Measurements from ENCODE around the gene C2CD4A.

Gene C2CD4A

GRCh38 chr15:62066663-62067447 is at the start of gene C2CD4A:
Gene C2CD4A, plus strand, starts transcription at chr15:62066977. Its CDS starts 637 bp downstream, at chr15:62067614.
- peak; percentile 33 for TF ChIP-seq CTCF (conservative IDR thresholded peaks at IDR 0.05; ENCODE audit: low read depth, low read length)
- DNase-seq (ENCODE audit: low read depth): peak; percentile 68
- peak within 1 kb of the TSS; percentile 43 for H3K4me3 ChIP-seq (ENCODE audit: low read length)

GRCh38 chr15:62020576-62021160 is 46.1 kb upstream of the C2CD4A start:
- no peak overlapping the region for H3K4me3 ChIP-seq (ENCODE audit: low read length)
- DNase-seq (ENCODE audit: low read depth): no peak
- TF ChIP-seq CTCF (conservative IDR thresholded peaks at IDR 0.05; ENCODE audit: low read depth, low read length): no peak

GRCh38 chr15:62021991-62022600 is 44.7 kb upstream of the C2CD4A start:
- DNase-seq (ENCODE audit: low read depth): no peak
- TF ChIP-seq CTCF (conservative IDR thresholded peaks at IDR 0.05; ENCODE audit: low read depth, low read length): peak; percentile 56
- H3K4me3 ChIP-seq (ENCODE audit: low read length): no peak overlapping the region

- H3K4me3 ChIP-seq (ENCODE audit: low read length): no peak overlapping the region
- no peak for TF ChIP-seq CTCF (conservative IDR thresholded peaks at IDR 0.05; ENCODE audit: low read depth, low read length)
- no peak for DNase-seq (ENCODE audit: low read depth)
Observed at GRCh38 chr15:62026487-62027262, 40.1 kb upstream of the C2CD4A start.

GRCh38 chr15:62027263-62027565 is 39.6 kb upstream of the C2CD4A start:
- no peak for DNase-seq (ENCODE audit: low read depth)
- TF ChIP-seq CTCF (conservative IDR thresholded peaks at IDR 0.05; ENCODE audit: low read depth, low read length): no peak
- no peak overlapping the region for H3K4me3 ChIP-seq (ENCODE audit: low read length)

- no peak for TF ChIP-seq CTCF (conservative IDR thresholded peaks at IDR 0.05; ENCODE audit: low read depth, low read length)
- H3K4me3 ChIP-seq (ENCODE audit: low read length): no peak overlapping the region
- DNase-seq (ENCODE audit: low read depth): no peak
Observed at GRCh38 chr15:62027916-62028315, 38.9 kb upstream of the C2CD4A start.

All from retinal pigment epithelial cell (primary cell).